ENCODE results near the gene ATIC.

The ATIC gene

DNA sequence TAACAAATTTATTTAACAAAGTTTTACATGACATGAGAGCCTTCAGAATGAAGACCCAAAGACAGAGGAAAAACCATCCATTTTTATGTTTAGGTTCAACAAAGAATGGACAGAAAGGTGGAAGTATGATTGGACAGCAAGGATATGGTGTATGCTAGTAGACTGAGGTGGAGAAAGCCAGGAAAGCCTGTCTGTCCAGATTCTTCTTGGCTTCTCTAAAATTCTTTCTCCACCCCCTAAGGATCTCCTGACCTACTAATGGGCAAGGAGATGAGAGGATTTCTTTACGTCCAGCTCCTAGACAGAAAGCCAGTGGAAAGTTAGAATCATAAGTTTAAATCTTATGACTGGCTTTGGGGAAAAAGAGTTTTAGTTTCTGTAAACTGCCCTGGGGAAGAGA is 3.0 kb downstream of the ATIC start:
- peaks cover 38% of the 10 kb centered on the region for H3K79me2 ChIP-seq (ENCODE audit: control insufficient read depth, insufficient read depth, low read length, unreplicated experiment)
- peaks cover 44% of the 10 kb centered on the region for H3K36me3 ChIP-seq (ENCODE audit: insufficient read depth, low read length)
- H3K4me1 ChIP-seq (ENCODE audit: control insufficient read depth, insufficient read depth, low read length, unreplicated experiment): peaks cover 21% of the 10 kb centered on the region
- no peak overlapping the region for H2AFZ ChIP-seq (ENCODE audit: low read length, unreplicated experiment)
- H3K27me3 ChIP-seq (ENCODE audit: insufficient read depth, low read length): no peaks in the 10 kb centered on the region
- H3K27ac ChIP-seq (ENCODE audit: low read depth, low read length): no peak overlapping the region
- H3K4me3 ChIP-seq (ENCODE audit: low read depth, low read length): no peak overlapping the region

DNA sequence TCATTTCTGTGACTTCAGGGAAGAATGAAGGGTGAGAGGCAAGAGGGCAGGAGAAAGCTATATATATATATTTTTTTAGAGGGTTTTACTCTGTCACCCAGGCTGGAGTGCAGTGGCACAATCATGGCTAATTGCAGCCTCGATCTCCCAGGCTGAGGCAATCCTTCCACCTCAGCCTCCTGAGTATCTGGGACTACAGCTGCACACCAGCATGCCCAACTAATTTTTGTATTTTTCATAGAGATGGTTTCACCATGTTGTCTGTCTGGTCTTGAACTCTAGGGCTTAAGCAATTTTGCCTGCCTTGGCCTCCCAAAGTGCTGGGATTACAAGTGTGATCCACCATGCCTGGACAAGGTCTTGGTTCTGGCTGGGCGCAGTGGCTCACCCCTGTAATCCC is 3.4 kb downstream of the ATIC start:
- H2AFZ ChIP-seq (ENCODE audit: low read length, unreplicated experiment): no peak overlapping the region
- H3K79me2 ChIP-seq (ENCODE audit: control insufficient read depth, insufficient read depth, low read length, unreplicated experiment): peaks cover 38% of the 10 kb centered on the region
- H3K36me3 ChIP-seq (ENCODE audit: insufficient read depth, low read length): peaks cover 48% of the 10 kb centered on the region

DNA sequence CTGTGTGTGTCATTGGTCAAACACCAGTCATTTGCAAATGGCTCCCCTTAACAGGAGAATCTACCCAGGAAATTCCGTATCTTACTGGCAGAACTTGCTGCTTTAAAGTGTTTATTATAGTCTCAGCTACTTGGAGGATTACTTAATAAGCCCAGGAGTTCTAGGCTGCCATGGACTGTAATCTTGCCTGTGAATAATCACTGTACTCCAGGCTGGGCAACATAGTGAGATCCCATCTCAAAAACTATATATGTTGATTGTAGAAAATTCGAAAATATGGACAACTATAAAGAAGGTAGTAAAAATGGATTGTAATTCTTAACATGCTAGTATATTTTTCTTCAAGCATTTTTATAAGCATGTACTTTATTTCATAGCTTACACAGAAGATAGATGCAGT is 4.5 kb downstream of the ATIC start:
- no peak overlapping the region for H2AFZ ChIP-seq (ENCODE audit: low read length, unreplicated experiment)
- H3K27ac ChIP-seq (ENCODE audit: low read depth, low read length): no peak overlapping the region
- no peaks in the 10 kb centered on the region for H3K27me3 ChIP-seq (ENCODE audit: insufficient read depth, low read length)
- H3K4me3 ChIP-seq (ENCODE audit: low read depth, low read length): no peak overlapping the region
- H3K4me1 ChIP-seq (ENCODE audit: control insufficient read depth, insufficient read depth, low read length, unreplicated experiment): peaks cover 21% of the 10 kb centered on the region
- peaks cover 55% of the 10 kb centered on the region for H3K36me3 ChIP-seq (ENCODE audit: insufficient read depth, low read length)
- H3K79me2 ChIP-seq (ENCODE audit: control insufficient read depth, insufficient read depth, low read length, unreplicated experiment): peaks cover 41% of the 10 kb centered on the region

More for the DNA sequence above, 3.4 kb downstream of the ATIC start:
- Histone ChIP-seq H3K27me3 (ENCODE audit: insufficient read depth, low read length) (no peaks in the 10 kb centered on the region), H3K4me1 (ENCODE audit: control insufficient read depth, insufficient read depth, low read length, unreplicated experiment) (peaks cover 21% of the 10 kb centered on the region), H3K4me3 (ENCODE audit: low read depth, low read length) (no peak overlapping the region), H3K27ac (ENCODE audit: low read depth, low read length) (no peak overlapping the region)

- peaks cover 43% of the 10 kb centered on the region for H3K79me2 ChIP-seq (ENCODE audit: control insufficient read depth, insufficient read depth, low read length, unreplicated experiment)
- H3K4me3 ChIP-seq (ENCODE audit: low read depth, low read length): no peak overlapping the region
- peaks cover 4% of the 10 kb centered on the region for H3K4me1 ChIP-seq (ENCODE audit: control insufficient read depth, insufficient read depth, low read length, unreplicated experiment)
- no peak overlapping the region for H2AFZ ChIP-seq (ENCODE audit: low read length, unreplicated experiment)
- no peak overlapping the region for H3K27ac ChIP-seq (ENCODE audit: low read depth, low read length)
- no peaks in the 10 kb centered on the region for H3K27me3 ChIP-seq (ENCODE audit: insufficient read depth, low read length)
- peaks cover 52% of the 10 kb centered on the region for H3K36me3 ChIP-seq (ENCODE audit: insufficient read depth, low read length)
Observed at GRCh38 chr2:215319500-215319899, 7.6 kb downstream of the ATIC start.

DNA sequence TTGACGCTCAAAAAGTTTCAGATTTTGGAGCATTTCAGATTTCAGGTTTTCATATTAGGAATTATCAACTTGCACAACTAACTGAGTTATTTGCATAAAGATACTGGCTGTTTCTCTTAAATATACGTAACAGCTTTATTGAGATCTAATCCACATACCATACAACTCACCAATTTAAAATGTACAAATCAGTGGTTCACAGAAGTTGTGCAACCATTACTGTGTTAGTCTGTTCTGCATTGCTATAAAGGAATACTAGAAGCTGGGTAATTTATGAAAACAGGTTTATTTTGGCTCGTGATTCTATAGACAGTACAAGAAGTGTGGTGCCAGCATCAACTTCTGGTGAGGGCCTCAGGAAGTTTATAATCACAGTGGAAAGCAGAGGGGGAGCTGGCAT is 8.2 kb downstream of the ATIC start:
- H3K4me3 ChIP-seq (ENCODE audit: low read depth, low read length): no peak overlapping the region
- H3K36me3 ChIP-seq (ENCODE audit: insufficient read depth, low read length): peaks cover 50% of the 10 kb centered on the region
- H3K27ac ChIP-seq (ENCODE audit: low read depth, low read length): no peak overlapping the region
- no peak overlapping the region for H2AFZ ChIP-seq (ENCODE audit: low read length, unreplicated experiment)
- peaks cover under 1% of the 10 kb centered on the region for H3K4me1 ChIP-seq (ENCODE audit: control insufficient read depth, insufficient read depth, low read length, unreplicated experiment)
- H3K79me2 ChIP-seq (ENCODE audit: control insufficient read depth, insufficient read depth, low read length, unreplicated experiment): peaks cover 44% of the 10 kb centered on the region
- no peaks in the 10 kb centered on the region for H3K27me3 ChIP-seq (ENCODE audit: insufficient read depth, low read length)

DNA sequence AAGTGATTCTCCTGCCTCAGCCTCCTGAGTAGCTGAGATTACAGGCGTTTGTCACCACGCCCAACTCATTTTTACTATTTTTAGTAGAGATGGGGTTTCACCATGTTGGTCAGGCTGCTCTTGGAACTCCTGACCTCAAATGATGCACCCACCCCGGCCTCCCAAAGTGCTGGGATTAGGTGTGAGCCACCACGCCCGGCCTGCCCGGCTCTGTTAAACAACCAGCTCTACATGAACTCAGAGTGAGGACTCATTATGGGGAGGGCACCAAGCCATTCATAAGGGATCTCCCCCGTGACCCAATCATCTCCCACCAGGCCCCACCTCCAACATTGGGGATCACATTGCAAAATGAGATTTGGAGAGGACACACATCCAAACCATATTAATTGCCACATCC is 8.8 kb downstream of the ATIC start:
- peaks cover 41% of the 10 kb centered on the region for H3K79me2 ChIP-seq (ENCODE audit: control insufficient read depth, insufficient read depth, low read length, unreplicated experiment)
- H3K36me3 ChIP-seq (ENCODE audit: insufficient read depth, low read length): peaks cover 51% of the 10 kb centered on the region
- no peaks in the 10 kb centered on the region for H3K27me3 ChIP-seq (ENCODE audit: insufficient read depth, low read length)
- no peaks in the 10 kb centered on the region for H3K4me1 ChIP-seq (ENCODE audit: control insufficient read depth, insufficient read depth, low read length, unreplicated experiment)
- no peak overlapping the region for H3K27ac ChIP-seq (ENCODE audit: low read depth, low read length)
- H2AFZ ChIP-seq (ENCODE audit: low read length, unreplicated experiment): no peak overlapping the region
- H3K4me3 ChIP-seq (ENCODE audit: low read depth, low read length): no peak overlapping the region

DNA sequence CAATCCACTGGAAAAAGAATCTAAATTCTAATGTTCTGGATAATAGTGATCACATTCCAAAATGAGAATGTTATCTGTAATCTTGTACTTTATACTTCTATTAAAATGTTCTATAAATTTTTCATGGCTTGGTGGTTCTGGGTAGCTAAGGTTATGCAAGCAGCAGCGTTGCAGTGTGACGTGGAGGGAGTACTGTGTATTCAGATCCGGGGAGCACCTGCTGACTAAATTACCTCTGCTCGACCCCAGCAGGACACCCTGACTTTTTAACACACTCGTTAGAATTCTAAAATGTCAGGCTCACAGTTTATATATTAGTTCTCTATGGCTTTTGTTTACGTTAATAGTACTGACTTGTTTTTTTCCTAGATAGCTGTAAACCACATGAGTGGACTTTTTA is 13.0 kb downstream of the ATIC start:
- Histone ChIP-seq H3K36me3 (ENCODE audit: insufficient read depth, low read length) (peaks cover 42% of the 10 kb centered on the region), H3K27me3 (ENCODE audit: insufficient read depth, low read length) (no peaks in the 10 kb centered on the region), H3K4me1 (ENCODE audit: control insufficient read depth, insufficient read depth, low read length, unreplicated experiment) (peaks cover 10% of the 10 kb centered on the region), H3K27ac (ENCODE audit: low read depth, low read length) (no peak overlapping the region), H2AFZ (ENCODE audit: low read length, unreplicated experiment) (no peak overlapping the region), H3K4me3 (ENCODE audit: low read depth, low read length) (no peak overlapping the region), H3K79me2 (ENCODE audit: control insufficient read depth, insufficient read depth, low read length, unreplicated experiment) (peaks cover 53% of the 10 kb centered on the region)

- Histone ChIP-seq H3K4me3 (ENCODE audit: low read depth, low read length) (no peak overlapping the region), H3K79me2 (ENCODE audit: control insufficient read depth, insufficient read depth, low read length, unreplicated experiment) (peaks cover 46% of the 10 kb centered on the region), H3K36me3 (ENCODE audit: insufficient read depth, low read length) (peaks cover 34% of the 10 kb centered on the region), H3K27me3 (ENCODE audit: insufficient read depth, low read length) (no peaks in the 10 kb centered on the region), H3K27ac (ENCODE audit: low read depth, low read length) (no peak overlapping the region), H3K4me1 (ENCODE audit: control insufficient read depth, insufficient read depth, low read length, unreplicated experiment) (peaks cover 10% of the 10 kb centered on the region), H2AFZ (ENCODE audit: low read length, unreplicated experiment) (no peak overlapping the region)
Observed at GRCh38 chr2:215328066-215328465, 16.2 kb downstream of the ATIC start.

DNA sequence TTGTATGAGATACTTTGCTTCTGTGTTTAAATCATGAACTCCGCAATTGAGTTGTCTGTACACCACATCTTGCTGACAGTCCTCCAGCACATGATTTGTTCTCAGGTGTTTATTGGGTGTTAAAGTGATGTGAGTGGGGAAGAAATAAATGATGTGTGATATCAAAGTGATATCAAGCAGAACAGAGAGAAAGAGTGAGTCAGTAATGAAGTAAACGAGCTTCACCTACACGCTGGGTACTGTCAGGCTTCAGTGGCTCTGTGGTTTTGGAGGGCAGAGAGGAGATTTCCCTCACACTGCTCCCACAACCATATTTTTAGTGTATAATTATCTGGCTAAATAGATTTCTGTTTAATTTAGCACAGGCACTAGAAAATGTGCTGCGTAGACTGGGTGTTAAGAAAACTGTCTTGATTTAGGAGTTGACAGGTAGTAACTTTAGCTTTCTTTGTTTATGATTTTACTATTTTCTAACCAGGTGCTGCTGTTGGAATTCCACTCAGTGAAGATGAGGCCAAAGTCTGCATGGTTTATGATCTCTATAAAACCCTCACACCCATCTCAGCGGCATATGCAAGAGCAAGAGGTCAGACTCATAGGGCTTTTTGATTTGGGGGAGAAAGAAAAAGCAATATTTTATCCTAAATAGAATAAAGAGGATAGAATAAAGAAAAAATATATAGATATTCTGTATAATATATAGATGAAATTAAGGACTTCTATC is 21.2 kb downstream of the ATIC start:
- H3K27ac ChIP-seq (ENCODE audit: low read depth, low read length): no peak overlapping the region
- peaks cover 10% of the 10 kb centered on the region for H3K4me1 ChIP-seq (ENCODE audit: control insufficient read depth, insufficient read depth, low read length, unreplicated experiment)
- peaks cover 30% of the 10 kb centered on the region for H3K36me3 ChIP-seq (ENCODE audit: insufficient read depth, low read length)
- H3K79me2 ChIP-seq (ENCODE audit: control insufficient read depth, insufficient read depth, low read length, unreplicated experiment): peaks cover 11% of the 10 kb centered on the region
- no peak overlapping the region for H3K4me3 ChIP-seq (ENCODE audit: low read depth, low read length)
- H3K27me3 ChIP-seq (ENCODE audit: insufficient read depth, low read length): no peaks in the 10 kb centered on the region
- no peak overlapping the region for H2AFZ ChIP-seq (ENCODE audit: low read length, unreplicated experiment)

GRCh38 chr2:215338883-215339679 is 27.2 kb downstream of the ATIC start:
- Histone ChIP-seq H3K4me3 (ENCODE audit: low read depth, low read length) (no peak overlapping the region), H3K27ac (ENCODE audit: low read depth, low read length) (no peak overlapping the region), H3K36me3 (ENCODE audit: insufficient read depth, low read length) (peaks cover 41% of the 10 kb centered on the region), H3K4me1 (ENCODE audit: control insufficient read depth, insufficient read depth, low read length, unreplicated experiment) (no peaks in the 10 kb centered on the region), H2AFZ (ENCODE audit: low read length, unreplicated experiment) (no peak overlapping the region), H3K79me2 (ENCODE audit: control insufficient read depth, insufficient read depth, low read length, unreplicated experiment) (peaks cover 3% of the 10 kb centered on the region), H3K27me3 (ENCODE audit: insufficient read depth, low read length) (no peaks in the 10 kb centered on the region)

- Histone ChIP-seq H3K36me3 (ENCODE audit: insufficient read depth, low read length) (peaks cover 40% of the 10 kb centered on the region), H3K27me3 (ENCODE audit: insufficient read depth, low read length) (no peaks in the 10 kb centered on the region), H3K4me1 (ENCODE audit: control insufficient read depth, insufficient read depth, low read length, unreplicated experiment) (no peaks in the 10 kb centered on the region), H3K4me3 (ENCODE audit: low read depth, low read length) (no peak overlapping the region), H3K79me2 (ENCODE audit: control insufficient read depth, insufficient read depth, low read length, unreplicated experiment) (no peaks in the 10 kb centered on the region), H2AFZ (ENCODE audit: low read length, unreplicated experiment) (no peak overlapping the region), H3K27ac (ENCODE audit: low read depth, low read length) (no peak overlapping the region)
Observed at GRCh38 chr2:215347878-215348277, 36.0 kb downstream of the ATIC start.
